Choroid plexus epithelial cell (primary cell): Measurements from ENCODE around the gene UPK1A.
A peak's percentile ranks its signal among the peaks of the same experiment; 100 is the strongest.

ENCODE experiments used
- DNase-seq: peaks from one replicate; pipeline ENCODE4 v3.0.0-alpha.2; 2010; ENCODE audit warnings: low read depth
- H3K4me3 ChIP-seq: 2 replicates; pipeline ENCODE4 v1.5.1; 2011; ENCODE audit warnings: low read depth, mild to moderate bottlenecking, control low read depth, low read length, moderate library complexity
- CTCF ChIP-seq: conservative IDR thresholded peaks from 2 replicates; pipeline ENCODE4 v1.5.1; 2011; ENCODE audit warnings: low read depth, mild to moderate bottlenecking, control low read depth, inconsistent platforms, low read length, moderate library complexity

Gene UPK1A

DNA sequence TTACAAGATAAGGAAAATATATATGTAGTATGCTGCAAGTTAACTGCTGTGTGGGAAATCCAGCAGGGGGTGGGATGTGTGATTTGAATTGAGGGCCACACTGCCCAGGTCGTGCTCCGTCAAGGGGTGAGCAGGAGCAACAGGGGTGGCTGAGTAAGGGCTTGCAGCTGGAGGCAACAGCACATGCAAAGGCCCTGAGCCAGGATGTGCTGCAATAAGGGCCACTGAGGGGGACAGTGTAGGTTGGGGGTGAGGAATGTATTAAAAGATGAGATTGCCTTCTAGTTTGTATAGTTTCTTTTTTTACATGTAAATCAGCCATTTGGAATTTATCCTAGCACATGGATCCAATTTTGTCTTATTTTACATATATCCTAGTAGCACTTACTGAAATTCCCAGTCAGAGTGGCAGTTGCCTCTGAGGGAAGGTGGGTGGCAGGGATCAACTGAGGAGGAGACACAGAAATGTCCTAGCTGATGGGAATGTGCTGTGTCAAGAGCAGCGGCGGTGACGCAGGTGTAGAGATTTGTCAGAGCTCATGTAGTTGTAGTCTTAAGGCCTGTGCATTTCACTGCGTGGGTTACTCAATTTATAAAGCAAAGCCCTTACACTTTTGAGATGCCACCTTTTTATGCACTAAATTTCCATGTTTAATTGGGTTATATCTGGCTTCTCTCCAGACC, 42.8 kb upstream of the UPK1A start:
- no peak for DNase-seq
- H3K4me3 ChIP-seq, result no peak overlapping the region
- TF ChIP-seq CTCF, result no peak

DNA sequence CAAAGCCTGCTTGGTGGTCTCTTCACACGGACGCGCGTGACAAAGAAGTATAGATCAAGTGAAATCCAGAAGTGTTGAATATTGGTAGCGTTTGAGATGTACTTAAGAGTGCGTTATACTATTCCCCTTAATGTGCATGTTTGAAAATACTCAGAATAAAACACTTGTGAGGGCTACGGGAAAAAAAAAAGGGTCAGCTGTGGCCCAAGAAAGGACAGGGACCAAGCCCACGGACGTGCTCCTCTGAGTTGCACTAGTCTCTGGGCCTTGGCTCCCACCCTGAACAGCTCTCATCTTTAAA, 38.1 kb upstream of the UPK1A start:
- no peak for TF ChIP-seq CTCF
- DNase-seq, result no peak
- peak overlapping the region; percentile 96 for H3K4me3 ChIP-seq

DNA sequence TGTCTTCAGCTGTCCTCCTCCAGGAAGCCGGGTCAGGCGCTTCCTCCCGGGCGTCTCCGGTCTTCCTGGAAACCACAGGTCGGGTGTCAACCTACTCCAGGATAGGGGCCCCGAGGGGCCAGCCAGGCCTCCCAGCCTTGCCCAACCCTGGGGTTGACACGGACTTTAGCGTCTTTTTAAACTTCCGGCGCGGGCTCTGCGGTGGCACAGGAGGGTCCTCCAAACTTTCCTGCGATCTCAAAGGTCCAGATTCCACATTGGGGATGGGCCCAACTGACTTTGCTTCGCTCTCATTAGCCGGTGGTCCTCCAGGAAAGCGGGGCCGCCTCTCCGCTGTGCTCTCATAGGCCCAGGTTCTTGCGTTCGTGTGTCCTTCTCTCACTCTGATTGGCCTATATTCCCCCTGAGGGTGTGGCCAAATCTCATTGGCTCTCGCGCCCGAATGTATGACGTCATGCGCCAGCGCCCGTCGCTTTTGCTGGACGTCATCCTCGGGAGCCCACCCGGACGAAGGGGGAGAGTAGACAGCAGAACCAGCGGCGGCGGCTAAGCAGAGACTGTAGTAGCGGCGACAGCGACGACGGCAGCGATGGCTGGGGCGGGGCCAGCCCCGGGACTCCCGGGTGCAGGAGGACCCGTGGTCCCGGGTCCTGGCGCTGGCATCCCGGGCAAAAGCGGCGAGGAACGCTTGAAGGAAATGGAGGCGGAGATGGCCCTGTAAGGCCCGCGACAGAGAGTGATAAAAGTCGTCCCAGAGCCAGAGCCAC, 37.6 kb upstream of the UPK1A start, which contains the start of gene RBM42:
Gene RBM42 (plus strand): TSS at position 472 of the 767 bp plus-strand sequence. CDS start 118 bp downstream, at position 590.
- peak within 1 kb of the TSS; percentile 96 for H3K4me3 ChIP-seq
- no peak for TF ChIP-seq CTCF
- peak; percentile 99 for DNase-seq

GRCh38 chr19:35629332-35629633, 37.0 kb upstream of the UPK1A start:
- H3K4me3 ChIP-seq, result peak overlapping the region; percentile 96
- no peak for TF ChIP-seq CTCF
- no peak for DNase-seq

DNA sequence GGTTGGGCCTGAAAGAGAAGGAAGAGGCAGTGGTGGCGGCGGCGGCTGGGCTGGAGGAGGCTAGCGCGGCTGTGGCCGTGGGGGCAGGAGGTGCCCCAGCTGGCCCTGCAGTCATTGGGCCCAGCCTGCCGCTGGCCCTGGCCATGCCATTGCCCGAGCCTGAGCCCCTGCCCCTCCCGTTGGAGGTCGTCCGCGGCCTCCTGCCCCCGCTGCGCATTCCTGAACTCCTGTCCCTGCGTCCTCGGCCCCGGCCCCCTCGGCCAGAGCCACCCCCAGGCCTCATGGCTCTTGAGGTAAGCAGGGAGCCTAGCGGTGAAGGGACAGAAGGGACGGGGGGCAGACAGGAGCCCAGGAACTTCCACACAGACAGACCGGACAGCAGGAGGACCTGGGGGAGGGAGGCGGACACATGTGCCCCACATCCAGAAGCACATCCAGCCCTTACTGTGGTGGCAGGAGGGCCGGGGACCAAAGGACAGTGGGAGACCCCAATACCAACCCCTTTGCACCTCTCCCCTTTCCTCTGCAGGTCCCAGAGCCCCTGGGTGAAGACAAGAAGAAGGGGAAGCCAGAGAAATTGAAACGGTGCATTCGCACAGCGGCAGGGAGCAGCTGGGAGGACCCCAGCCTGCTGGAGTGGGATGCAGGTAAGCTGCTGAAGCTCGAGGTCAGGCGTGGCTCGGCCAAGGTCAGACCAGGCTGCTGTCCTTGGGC, 32.4 kb upstream of the UPK1A start:
- no peak for DNase-seq
- TF ChIP-seq CTCF, result no peak

DNA sequence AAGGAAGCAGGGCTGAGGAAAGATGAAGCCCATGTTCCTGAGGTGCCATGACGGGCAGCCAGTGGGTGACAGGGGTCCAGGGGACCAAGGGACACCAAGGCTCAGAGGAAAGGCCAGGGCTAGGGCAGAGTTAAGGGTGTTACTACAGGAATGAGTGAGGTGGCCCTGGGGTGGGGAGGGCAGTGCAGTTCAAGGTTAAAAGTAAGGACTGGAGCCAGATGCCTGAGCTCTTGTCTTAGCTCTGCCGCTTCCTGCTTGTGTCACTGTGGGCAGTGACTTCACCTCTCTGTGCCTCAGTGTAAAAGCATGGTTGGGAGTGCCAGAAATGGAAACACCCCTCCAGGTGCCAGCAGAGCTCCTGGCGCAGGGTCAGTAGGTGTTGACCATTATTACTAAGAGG, 29.7 kb upstream of the UPK1A start:
- TF ChIP-seq CTCF, result no peak
- no peak overlapping the region for H3K4me3 ChIP-seq
- no peak for DNase-seq

More for the DNA sequence above, 32.4 kb upstream of the UPK1A start:
- no peak overlapping the region for H3K4me3 ChIP-seq
